HL-60 (cell line): ENCODE results near the gene IRX5.

Experiments used
- DNase-seq, 2 experiments: peaks; one replicate each; pipeline ENCODE4 v3.0.0-alpha.2; 2010 to 2020; ENCODE audit warnings: low read depth in 1 of 2, low spot score in 1 of 2
- H3K27ac ChIP-seq: fragments of 250-450 bp; sonication (Bioruptor Pico); replicated peaks from 2 replicates; pipeline ENCODE4 v1.5.1; 2020; ENCODE audit warnings: mild to moderate bottlenecking, moderate library complexity
- H3K27me3 ChIP-seq: fragments of 250-450 bp; sonication (Bioruptor Pico); 2 replicates; pipeline ENCODE4 v1.5.1; 2021; ENCODE audit warnings: mild to moderate bottlenecking, moderate library complexity; ENCODE audit not compliant: insufficient read depth, poor library complexity, severe bottlenecking
- H3K4me3 ChIP-seq: replicated peaks from 2 replicates; pipeline ENCODE4 v1.5.1; 2011; ENCODE audit warnings: mild to moderate bottlenecking, control low read depth, low read length; ENCODE audit not compliant: insufficient read depth
- CTCF ChIP-seq: IDR thresholded peaks from one replicate; pipeline ENCODE4 v1.5.1; 2011; ENCODE audit warnings: low read length, control low read depth, inconsistent platforms; ENCODE audit not compliant: insufficient read depth
- GABPA ChIP-seq: IDR thresholded peaks from 2 replicates; pipeline ENCODE4 v1.6.1; 2012; ENCODE audit warnings: low read depth
- POLR2AphosphoS5 ChIP-seq: IDR thresholded peaks from 2 replicates; pipeline ENCODE4 v1.6.1; 2012; ENCODE audit warnings: low read depth
- SPI1 ChIP-seq: IDR thresholded peaks from 2 replicates; pipeline ENCODE4 v1.6.1; 2012; ENCODE audit warnings: low read depth, mild to moderate bottlenecking, borderline replicate concordance
- TF ChIP-seq, protein P1 (sequence below): IDR thresholded peaks from 2 replicates; pipeline ENCODE4 v1.6.1; 2012; ENCODE audit warnings: low read depth; ENCODE audit not compliant: insufficient replicate concordance

Gene IRX5

GRCh38 chr16:54957403-54958166, 26.9 kb downstream of the IRX5 start:
- DNase-seq, result peak; percentile 21 to 49
- Histone ChIP-seq H3K27ac (no peak overlapping the region), H3K4me3 (no peak overlapping the region), H3K27me3 (no peaks in the 10 kb centered on the region)
- TF ChIP-seq CTCF (peak; percentile 65), GABPA (no peak), SPI1 (no peak)

- TF ChIP-seq SPI1, result no peak
- no peak for TF ChIP-seq POLR2AphosphoS5
- TF ChIP-seq GABPA, result no peak
- no peak for TF ChIP-seq CTCF
- TF ChIP-seq, protein P1, sequence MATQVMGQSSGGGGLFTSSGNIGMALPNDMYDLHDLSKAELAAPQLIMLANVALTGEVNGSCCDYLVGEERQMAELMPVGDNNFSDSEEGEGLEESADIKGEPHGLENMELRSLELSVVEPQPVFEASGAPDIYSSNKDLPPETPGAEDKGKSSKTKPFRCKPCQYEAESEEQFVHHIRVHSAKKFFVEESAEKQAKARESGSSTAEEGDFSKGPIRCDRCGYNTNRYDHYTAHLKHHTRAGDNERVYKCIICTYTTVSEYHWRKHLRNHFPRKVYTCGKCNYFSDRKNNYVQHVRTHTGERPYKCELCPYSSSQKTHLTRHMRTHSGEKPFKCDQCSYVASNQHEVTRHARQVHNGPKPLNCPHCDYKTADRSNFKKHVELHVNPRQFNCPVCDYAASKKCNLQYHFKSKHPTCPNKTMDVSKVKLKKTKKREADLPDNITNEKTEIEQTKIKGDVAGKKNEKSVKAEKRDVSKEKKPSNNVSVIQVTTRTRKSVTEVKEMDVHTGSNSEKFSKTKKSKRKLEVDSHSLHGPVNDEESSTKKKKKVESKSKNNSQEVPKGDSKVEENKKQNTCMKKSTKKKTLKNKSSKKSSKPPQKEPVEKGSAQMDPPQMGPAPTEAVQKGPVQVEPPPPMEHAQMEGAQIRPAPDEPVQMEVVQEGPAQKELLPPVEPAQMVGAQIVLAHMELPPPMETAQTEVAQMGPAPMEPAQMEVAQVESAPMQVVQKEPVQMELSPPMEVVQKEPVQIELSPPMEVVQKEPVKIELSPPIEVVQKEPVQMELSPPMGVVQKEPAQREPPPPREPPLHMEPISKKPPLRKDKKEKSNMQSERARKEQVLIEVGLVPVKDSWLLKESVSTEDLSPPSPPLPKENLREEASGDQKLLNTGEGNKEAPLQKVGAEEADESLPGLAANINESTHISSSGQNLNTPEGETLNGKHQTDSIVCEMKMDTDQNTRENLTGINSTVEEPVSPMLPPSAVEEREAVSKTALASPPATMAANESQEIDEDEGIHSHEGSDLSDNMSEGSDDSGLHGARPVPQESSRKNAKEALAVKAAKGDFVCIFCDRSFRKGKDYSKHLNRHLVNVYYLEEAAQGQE, result no peak
- H3K27me3 ChIP-seq, result no peaks in the 10 kb centered on the region
- H3K27ac ChIP-seq, result no peak overlapping the region
- no peak for DNase-seq
- no peak overlapping the region for H3K4me3 ChIP-seq
These were observed 31.4 kb downstream of the IRX5 start for GRCh38 chr16:54962045-54962444.

GRCh38 chr16:54964239-54964638, 33.6 kb downstream of the IRX5 start:
- H3K4me3 ChIP-seq, result no peak overlapping the region
- TF ChIP-seq GABPA, result no peak
- no peak for TF ChIP-seq SPI1
- no peak for TF ChIP-seq CTCF
- TF ChIP-seq, protein P1, result no peak
- no peak for TF ChIP-seq POLR2AphosphoS5
- H3K27me3 ChIP-seq, result no peaks in the 10 kb centered on the region
- DNase-seq, result no peak
- H3K27ac ChIP-seq, result no peak overlapping the region

GRCh38 chr16:54965464-54965863, 34.8 kb downstream of the IRX5 start:
- TF ChIP-seq GABPA, result no peak
- no peak for TF ChIP-seq POLR2AphosphoS5
- no peak for TF ChIP-seq CTCF
- TF ChIP-seq, protein P1, result no peak
- no peak for TF ChIP-seq SPI1
- Histone ChIP-seq H3K27me3 (no peaks in the 10 kb centered on the region), H3K4me3 (no peak overlapping the region), H3K27ac (no peak overlapping the region)
- no peak for DNase-seq
